ENCODE measurements around the gene OSBPL1A. TPM values are rescaled to one million over a fixed set of nuclear protein-coding genes. Genes with fewer than 3 reads are reported as not detected.

The OSBPL1A gene
- total and polyA plus RNA-seq, 10 of the 15 experiments (the other 5 are each of a cell fraction or from before 2014, with no cell fraction given): 0.02 to 0.83 (median 0.11) TPM; not detected in 6

GRCh38 chr18:24395049-24395795 lies 2.4 kb downstream of the OSBPL1A start (continued):
- TF ChIP-seq HDGF (IDR thresholded peaks at IDR 0.05) (no peak), TAF1 (IDR thresholded peaks at IDR 0.05; ENCODE audit: borderline replicate concordance, low read depth, low read length) (no peak), CTCF (IDR thresholded peaks at IDR 0.05 in 2 of 3, conservative IDR thresholded peaks at IDR 0.05 in 1 of 3; ENCODE audit: control insufficient read depth in 2 of 3, extremely low read depth in 1 of 3, insufficient read depth in 1 of 3, low read depth in 3 of 3, low read length in 3 of 3) (no peak), KAT2A (conservative IDR thresholded peaks at IDR 0.05; ENCODE audit: control insufficient read depth, low read depth, low read length) (no peak), USF1 (IDR thresholded peaks at IDR 0.05; ENCODE audit: borderline replicate concordance, extremely low read length, insufficient read depth, low read depth, low read length) (no peak)

- H3K9ac ChIP-seq (ENCODE audit: control insufficient read depth, insufficient read depth, low read length): no peak overlapping the region
- H3K79me2 ChIP-seq (ENCODE audit: control insufficient read depth, insufficient read depth, low read length): no peaks in the 10 kb centered on the region
- ATAC-seq: no peak
- H3K27ac ChIP-seq (ENCODE audit: control insufficient read depth, insufficient read depth): no peak overlapping the region
- ChIA-PET CTCF (no interaction called here), POLR2A (no interaction called here), SMC1A (ENCODE audit: uncharacterized antibody, unreplicated experiment) (no interaction called here), RAD21 (ENCODE audit: unreplicated experiment) (interaction anchor here (0.7 kb wide), 1 partner anchor 58 kb away, joined by 3 read pairs; no protein-coding TSS in a partner anchor)
- 32% methylated on average over 3 of the region's 3 CpGs for WGBS (ENCODE audit: insufficient coverage, insufficient replicate concordance, low lambda C conversion rate, missing lambda C conversion rate)
- DNase-seq (ENCODE audit: low read depth, low spot score): no peak
- H3K9me3 ChIP-seq (replicated peaks; ENCODE audit: control insufficient read depth, insufficient read depth, low read length): no peaks in the 10 kb centered on the region
- no peaks in the 10 kb centered on the region for H3K4me1 ChIP-seq (ENCODE audit: control insufficient read depth, insufficient read depth, low read length)
- H3K27me3 ChIP-seq (replicated peaks in 1 of 2; ENCODE audit: control insufficient read depth in 2 of 2, insufficient read depth in 2 of 2, low read length in 1 of 2): no peaks in the 10 kb centered on the region; a peak in 1 of 4 replicates
- H3K36me3 ChIP-seq (ENCODE audit: control insufficient read depth in 2 of 2, insufficient read depth in 2 of 2, low read length in 1 of 2): no peaks in the 10 kb centered on the region
- H3K4me3 ChIP-seq: no peak overlapping the region
- in situ Hi-C loops (cut with MboI): no loop called here
- H4K20me1 ChIP-seq (ENCODE audit: control insufficient read depth, insufficient read depth): no peaks in the 10 kb centered on the region
- no peak for FAIRE-seq
- no TSS peak for BruUV-seq (replicated peaks)
- no peak overlapping the region for H2AFZ ChIP-seq (ENCODE audit: control insufficient read depth, low read depth, low read length)
- TF ChIP-seq SMC3 (IDR thresholded peaks at IDR 0.05; ENCODE audit: borderline replicate concordance, low read length) (no peak), TCF12 (IDR thresholded peaks at IDR 0.05; ENCODE audit: low read depth, low read length) (no peak), ATF7 (IDR thresholded peaks at IDR 0.05; ENCODE audit: low read depth) (no peak), BMI1 (IDR thresholded peaks at IDR 0.05; ENCODE audit: borderline replicate concordance) (no peak), IRF4 (IDR thresholded peaks at IDR 0.05; ENCODE audit: low read depth, low read length) (no peak), CHD1 (IDR thresholded peaks at IDR 0.05; ENCODE audit: low read depth, low read length) (no peak), KLF5 (IDR thresholded peaks at IDR 0.05; ENCODE audit: partially characterized antibody) (no peak), PML (IDR thresholded peaks at IDR 0.05; ENCODE audit: low read length) (no peak), CHD2 (IDR thresholded peaks at IDR 0.05; ENCODE audit: borderline replicate concordance, low read depth, low read length) (no peak), POLR2AphosphoS2 (IDR thresholded peaks at IDR 0.05; ENCODE audit: low read depth, low read length) (no peak), ZBTB33 (IDR thresholded peaks at IDR 0.05) (no peak)
- intact Hi-C loops (cut with micrococcal nuclease; ENCODE audit: unreplicated experiment): no loop called here
- H3K4me2 ChIP-seq (ENCODE audit: control insufficient read depth, insufficient read depth): no peak overlapping the region
Observed at GRCh38 chr18:24388957-24389356, 8.7 kb downstream of the OSBPL1A start.
